ENCODE results near the gene LAMA3.

LAMA3 gene

GRCh38 chr18:23683155-23683554 is 6.1 kb upstream of the LAMA3 start:
- no peak for DNase-seq (ENCODE audit: extremely low read depth, low read depth)
- no peak for TF ChIP-seq CTCF (IDR thresholded peaks at IDR 0.05; ENCODE audit: low read depth, low read length)

- no peak for DNase-seq (ENCODE audit: extremely low read depth, low read depth)
Measured at GRCh38 chr18:23683671-23684070, 5.6 kb upstream of the LAMA3 start.

GRCh38 chr18:23684515-23685197 is 4.6 kb upstream of the LAMA3 start:
- no peak for TF ChIP-seq CTCF (IDR thresholded peaks at IDR 0.05; ENCODE audit: low read depth, low read length)
- no peak for DNase-seq (ENCODE audit: extremely low read depth, low read depth)

More at GRCh38 chr18:23683671-23684070, 5.6 kb upstream of the LAMA3 start:
- no peak for TF ChIP-seq CTCF (IDR thresholded peaks at IDR 0.05; ENCODE audit: low read depth, low read length)

GRCh38 chr18:23688528-23688927 is 725 bp upstream of the LAMA3 start:
- no peak for DNase-seq (ENCODE audit: extremely low read depth, low read depth)
- no peak for TF ChIP-seq CTCF (IDR thresholded peaks at IDR 0.05; ENCODE audit: low read depth, low read length)

GRCh38 chr18:23689616-23690504 is 607 bp downstream of the LAMA3 start:
- no peak for TF ChIP-seq CTCF (IDR thresholded peaks at IDR 0.05; ENCODE audit: low read depth, low read length)
- no peak for DNase-seq (ENCODE audit: extremely low read depth, low read depth)

- no peak for TF ChIP-seq CTCF (IDR thresholded peaks at IDR 0.05; ENCODE audit: low read depth, low read length)
- no peak for DNase-seq (ENCODE audit: extremely low read depth, low read depth)
Measured at GRCh38 chr18:23690505-23691068, 1.3 kb downstream of the LAMA3 start.

- TF ChIP-seq CTCF (IDR thresholded peaks at IDR 0.05; ENCODE audit: low read depth, low read length) = no peak
- no peak for DNase-seq (ENCODE audit: extremely low read depth, low read depth)
Measured at GRCh38 chr18:23693846-23694245, 4.6 kb downstream of the LAMA3 start.
